GM12874 (cell line): ENCODE data around the gene GREM1.

Source experiments
- TF ChIP-seq, protein P1 (sequence below): IDR thresholded peaks from 2 replicates; pipeline ENCODE4 v1.5.1; 2011; ENCODE audit warnings: low read depth, mild to moderate bottlenecking, control low read depth, low read length, moderate library complexity; ENCODE audit not compliant: insufficient read depth

GREM1 gene

DNA sequence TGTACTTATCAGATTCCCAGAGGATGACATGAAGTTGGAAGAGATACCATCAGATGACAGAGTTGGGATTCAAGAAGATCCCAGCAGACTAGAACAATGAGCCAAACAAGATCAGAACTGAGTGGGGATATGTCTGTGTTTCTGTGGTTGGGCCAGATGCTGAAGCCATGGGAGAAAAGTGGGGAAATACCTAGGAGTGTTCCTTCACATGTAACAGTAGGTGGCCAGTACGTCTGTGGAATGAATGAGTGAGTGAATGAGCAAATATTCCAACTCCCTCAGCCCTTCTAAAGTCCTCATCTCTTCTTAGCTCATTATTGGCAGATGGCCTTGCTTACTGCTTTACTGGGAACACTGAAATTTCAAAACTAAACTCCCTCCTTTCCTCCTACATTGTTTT is 32.2 kb upstream of the GREM1 start:
- TF ChIP-seq, protein P1, sequence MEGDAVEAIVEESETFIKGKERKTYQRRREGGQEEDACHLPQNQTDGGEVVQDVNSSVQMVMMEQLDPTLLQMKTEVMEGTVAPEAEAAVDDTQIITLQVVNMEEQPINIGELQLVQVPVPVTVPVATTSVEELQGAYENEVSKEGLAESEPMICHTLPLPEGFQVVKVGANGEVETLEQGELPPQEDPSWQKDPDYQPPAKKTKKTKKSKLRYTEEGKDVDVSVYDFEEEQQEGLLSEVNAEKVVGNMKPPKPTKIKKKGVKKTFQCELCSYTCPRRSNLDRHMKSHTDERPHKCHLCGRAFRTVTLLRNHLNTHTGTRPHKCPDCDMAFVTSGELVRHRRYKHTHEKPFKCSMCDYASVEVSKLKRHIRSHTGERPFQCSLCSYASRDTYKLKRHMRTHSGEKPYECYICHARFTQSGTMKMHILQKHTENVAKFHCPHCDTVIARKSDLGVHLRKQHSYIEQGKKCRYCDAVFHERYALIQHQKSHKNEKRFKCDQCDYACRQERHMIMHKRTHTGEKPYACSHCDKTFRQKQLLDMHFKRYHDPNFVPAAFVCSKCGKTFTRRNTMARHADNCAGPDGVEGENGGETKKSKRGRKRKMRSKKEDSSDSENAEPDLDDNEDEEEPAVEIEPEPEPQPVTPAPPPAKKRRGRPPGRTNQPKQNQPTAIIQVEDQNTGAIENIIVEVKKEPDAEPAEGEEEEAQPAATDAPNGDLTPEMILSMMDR = no peak

DNA sequence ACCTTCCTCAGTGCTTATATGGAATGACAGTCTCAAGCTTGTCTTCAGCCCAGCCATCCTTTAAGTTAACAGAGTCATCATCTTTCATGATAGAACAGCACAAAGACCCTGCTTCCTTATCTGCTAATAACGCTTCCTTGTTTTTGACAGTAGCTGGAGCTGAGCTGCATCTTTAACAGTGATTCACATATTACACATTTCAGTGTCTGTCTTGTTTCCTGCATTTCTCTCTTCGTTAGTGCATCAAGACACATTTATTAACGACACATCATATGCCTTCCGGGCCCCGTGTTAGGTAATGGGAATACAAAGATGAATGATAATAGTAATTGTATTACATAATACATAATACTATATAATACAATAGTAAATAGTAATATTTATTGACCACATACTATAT is 30.2 kb upstream of the GREM1 start:
- TF ChIP-seq, protein P1 = no peak

DNA sequence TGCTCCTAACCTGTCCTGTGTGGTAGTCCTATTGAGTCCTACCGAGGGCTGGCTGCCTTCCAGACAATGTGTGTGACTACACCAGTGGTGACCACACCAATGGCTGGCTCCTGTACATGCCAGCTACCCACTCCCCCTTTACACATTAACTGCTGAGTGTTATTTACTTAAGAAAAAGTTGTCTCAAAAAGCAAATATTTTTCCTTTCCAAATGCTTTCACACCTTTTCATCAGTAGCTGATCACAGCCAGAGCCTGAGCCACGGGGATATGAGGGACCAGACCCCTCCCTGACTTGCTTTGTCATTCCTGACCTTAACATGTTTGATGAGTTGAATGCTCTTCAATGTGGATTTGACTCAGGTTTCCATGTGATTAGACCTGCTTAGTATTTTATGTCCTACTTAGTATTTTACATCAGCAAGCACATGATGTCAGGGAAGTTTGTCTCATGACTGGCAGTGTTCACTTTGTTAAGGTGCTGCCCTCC is 29.6 kb upstream of the GREM1 start:
- TF ChIP-seq, protein P1 = no peak

DNA sequence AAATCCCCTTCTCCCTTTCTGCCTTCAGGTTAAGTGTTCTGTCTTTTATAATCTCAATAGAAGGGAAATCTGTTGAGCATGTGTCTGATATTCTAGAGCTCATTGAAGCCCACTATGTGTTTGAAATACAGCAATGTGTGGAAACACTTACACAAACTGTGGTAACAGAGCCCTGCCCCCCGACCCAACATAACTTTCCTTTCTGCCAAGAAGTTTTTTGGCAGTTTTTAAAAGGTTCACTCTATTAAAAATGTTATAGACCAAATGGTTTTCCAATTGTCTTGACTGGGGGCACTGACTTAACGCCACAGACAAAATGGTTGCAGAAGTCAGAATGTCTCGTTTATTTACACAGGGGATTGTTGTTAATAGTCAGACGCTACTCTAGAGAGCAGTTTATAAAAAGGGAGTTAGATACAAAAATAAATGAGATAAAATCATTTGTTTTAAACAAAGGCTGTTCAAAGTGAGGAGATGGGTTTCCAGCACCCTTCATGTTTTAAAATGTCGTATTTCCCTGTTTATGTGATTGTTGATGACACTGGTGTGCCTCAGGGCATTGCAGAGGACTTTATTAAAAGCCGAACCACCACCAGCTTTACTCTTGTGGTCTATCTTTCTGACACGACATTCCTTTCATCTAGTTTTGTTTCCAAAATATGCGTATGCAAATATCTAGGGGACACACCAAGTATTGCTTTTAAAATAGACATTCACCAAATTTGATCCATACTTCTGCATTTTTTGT is 26.7 kb upstream of the GREM1 start:
- TF ChIP-seq, protein P1 = no peak

DNA sequence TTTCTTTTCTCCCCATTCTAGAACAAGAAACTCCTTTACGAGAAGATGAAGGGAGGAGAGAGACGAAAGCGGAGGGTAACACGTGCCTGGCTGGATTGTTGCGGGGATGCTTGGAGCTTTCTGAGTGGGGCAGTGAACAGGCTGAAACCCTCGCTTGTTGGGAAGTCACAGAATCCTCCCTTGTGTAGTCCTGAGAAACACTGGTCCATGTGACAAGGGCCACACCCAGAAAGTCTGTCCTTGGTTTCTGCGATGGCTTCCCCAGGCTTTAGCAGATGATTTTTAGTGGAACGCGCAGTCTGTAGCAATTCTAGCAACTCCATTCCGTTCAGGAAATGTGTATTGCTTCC is 26.1 kb upstream of the GREM1 start:
- TF ChIP-seq, protein P1 = no peak

DNA sequence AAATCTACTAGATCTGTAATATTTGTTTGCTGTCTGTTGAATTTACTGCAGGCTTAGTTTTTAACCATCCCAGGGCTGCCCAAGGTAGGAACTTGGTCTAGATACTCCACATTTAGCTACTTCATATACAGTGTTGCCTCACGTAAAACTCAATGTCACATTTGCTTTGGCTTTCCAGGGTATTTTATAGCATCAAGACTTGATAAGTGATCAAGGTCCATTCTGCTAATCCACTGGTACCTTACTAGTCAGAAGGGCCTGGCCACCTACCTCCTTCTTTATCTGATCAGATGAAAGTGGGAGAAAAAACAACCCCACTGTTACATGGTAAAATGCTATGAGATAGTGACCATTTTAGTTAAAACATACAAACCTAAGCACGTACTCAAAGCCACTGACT is 25.5 kb upstream of the GREM1 start:
- TF ChIP-seq, protein P1 = no peak

DNA sequence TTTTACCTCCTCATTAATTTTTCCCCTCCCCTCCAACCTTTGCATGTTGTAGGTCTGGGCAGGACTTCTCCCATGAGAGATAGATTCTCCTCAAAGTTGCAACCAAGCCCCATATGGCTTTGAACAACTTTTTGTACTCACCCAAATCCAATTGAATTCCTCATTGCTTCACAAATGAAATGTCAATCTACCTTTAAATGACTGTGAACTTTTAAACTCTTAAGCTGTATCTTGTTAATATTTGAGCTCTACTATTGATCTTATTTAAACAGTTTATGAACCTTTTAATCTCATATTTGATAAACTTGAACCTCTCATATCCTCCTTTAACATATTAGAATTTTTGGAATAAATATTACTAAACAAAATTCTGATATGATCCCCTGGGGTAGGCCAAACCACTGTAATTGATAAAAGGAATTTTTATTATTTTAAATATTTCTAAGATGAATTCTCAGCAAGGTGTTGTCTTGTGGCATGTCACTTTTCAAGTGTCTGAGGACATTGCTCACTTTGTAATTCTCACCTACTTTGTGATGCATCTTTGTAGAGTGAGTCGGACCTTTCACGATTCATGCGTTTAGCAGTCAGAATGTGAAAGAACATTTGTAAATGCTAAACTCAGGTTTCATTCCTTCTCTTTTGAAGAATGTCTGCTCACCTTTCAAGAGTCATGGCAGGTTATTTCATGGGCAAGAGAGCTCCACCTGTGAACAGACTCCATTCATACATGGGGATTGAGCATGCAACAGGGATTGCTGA is 23.4 kb upstream of the GREM1 start:
- TF ChIP-seq, protein P1 = no peak
